HepG2 (cell line): Measurements from ENCODE around the gene FLAD1. TPM values are rescaled to one million over a fixed set of nuclear protein-coding genes. Genes with fewer than 3 reads are reported as not detected.

Experiments
- ATAC-seq: fragments of 200-7000 bp; cut with Tn5 transposase; 3 replicates; pipeline ENCODE4 v1.9.1; 2020; ENCODE audit warnings: mild to moderate bottlenecking, moderate library complexity
- BruUV-seq: library from RNA; stranded (reverse); fragments of 400-500 nt; replicated peaks from 2 replicates; lab custom pipeline; 2021; lab: Mats Ljungman, UMichigan
- CTCF ChIA-PET: fragments of 300-600 bp; formaldehyde crosslinking; extraction: SDS; loops from one replicate; lab custom pipeline; 2021; ENCODE audit warnings: low total read pairs, inconsistent platforms, low intra/inter-chr PET ratio; lab: Yijun Ruan, JAX
- POLR2A ChIA-PET: fragments of 350-600 bp; sonication (Branson Sonifier 250); formaldehyde crosslinking; loops from one replicate; lab custom pipeline; 2020; ENCODE audit warnings: antibody characterized with exemption, inconsistent platforms; lab: Yijun Ruan, JAX
- DNase-seq: peaks from one replicate; pipeline ENCODE4 v3.0.0-alpha.2; 2015; ENCODE audit warnings: low spot score
- FAIRE-seq: peaks from 3 replicates; lab custom pipeline; 2011; peaks lifted over from hg19 to GRCh38; lab: Jason Lieb, UNC
- H2AFZ ChIP-seq: one replicate; pipeline ENCODE4 v1.6.1; 2011; ENCODE audit warnings: low read length, inconsistent platforms
- H3K27ac ChIP-seq: fragments of 300-600 bp; 3 replicates; pipeline ENCODE4 v1.8.0; 2011; ENCODE audit warnings: mixed run types, mild to moderate bottlenecking, mixed read lengths, low read length, inconsistent platforms; ENCODE audit not compliant: insufficient read depth; ENCODE audit errors: extremely low read length
- H3K27me3 ChIP-seq, 2 experiments: fragments of 200-600 bp in 1 of 2; 2 replicates in 1 of 2; 3 replicates in 1 of 2; pipeline versions ENCODE4 v1.6.0 to v1.8.0; 2011; ENCODE audit warnings: low read length in 2 of 2, mild to moderate bottlenecking in 2 of 2, moderate library complexity in 2 of 2, inconsistent platforms in 1 of 2; ENCODE audit not compliant: insufficient read depth in 2 of 2, control insufficient read depth in 1 of 2
- H3K36me3 ChIP-seq, 2 experiments: fragments of 200-600 bp in 1 of 2; replicated peaks in 1 of 2; 2 replicates in 1 of 2; 3 replicates in 1 of 2; pipeline versions ENCODE4 v1.5.1 to v1.8.0; 2011; ENCODE audit warnings: low read length in 2 of 2, inconsistent platforms in 1 of 2; ENCODE audit not compliant: insufficient read depth in 2 of 2, control insufficient read depth in 1 of 2
- H3K4me1 ChIP-seq: 2 replicates; pipeline ENCODE4 v1.5.1; 2012; ENCODE audit warnings: low read length, inconsistent platforms; ENCODE audit not compliant: insufficient read depth
- H3K4me2 ChIP-seq: 2 replicates; pipeline ENCODE4 v1.6.0; 2011; ENCODE audit warnings: low read depth, low read length, inconsistent platforms
- H3K4me3 ChIP-seq, 3 experiments: fragments of 200-600 bp in 1 of 3; sonication (generic), shearing (Covaris generic) in 1 of 3; replicated peaks in 1 of 3; 2 replicates each; pipeline ENCODE4 v1.5.1; 2011 to 2016; ENCODE audit warnings: low read length in 3 of 3, inconsistent platforms in 2 of 3, low read depth in 2 of 3, mild to moderate bottlenecking in 2 of 3, control low read depth in 1 of 3, mixed read lengths in 1 of 3; ENCODE audit not compliant: insufficient read depth in 1 of 3
- H3K79me2 ChIP-seq: one replicate; pipeline ENCODE4 v1.6.1; 2011; ENCODE audit warnings: low read length, inconsistent platforms; ENCODE audit not compliant: insufficient read depth
- H3K9ac ChIP-seq: 2 replicates; pipeline ENCODE4 v1.6.0; 2011; ENCODE audit warnings: mild to moderate bottlenecking, low read depth, low read length, inconsistent platforms; ENCODE audit not compliant: insufficient read depth
- H3K9me3 ChIP-seq: 2 replicates; pipeline ENCODE4 v1.5.1; 2012; ENCODE audit warnings: mild to moderate bottlenecking, low read length
- H4K20me1 ChIP-seq: 2 replicates; pipeline ENCODE4 v1.6.0; 2011; ENCODE audit warnings: inconsistent platforms, mild to moderate bottlenecking, low read length, moderate library complexity; ENCODE audit not compliant: insufficient read depth
- CREM ChIP-seq, 2 experiments: sonication (generic) in 1 of 2; formaldehyde crosslinking in 1 of 2; IDR thresholded peaks; 2 replicates each; pipeline versions ENCODE4 v1.4.0 to v1.6.1; 2016 to 2020; ENCODE audit warnings: antibody characterized with exemption in 1 of 2, mild to moderate bottlenecking in 1 of 2, missing genetic modification reagents in 1 of 2
- HCFC1 ChIP-seq: fragments of 150-350 bp; IDR thresholded peaks from 2 replicates; pipeline ENCODE4 v1.6.1; 2014; ENCODE audit warnings: low read depth, low read length
- HNF4A ChIP-seq: sonication (generic); formaldehyde crosslinking; IDR thresholded peaks from 2 replicates; pipeline ENCODE4 v1.4.0; 2020; ENCODE audit warnings: missing genetic modification reagents
- MXD3 ChIP-seq: IDR thresholded peaks from 2 replicates; pipeline ENCODE4 v1.6.1; 2016; ENCODE audit warnings: mild to moderate bottlenecking, missing biosample characterization, missing genetic modification reagents
- NR2C2 ChIP-seq: sonication (generic); formaldehyde crosslinking; IDR thresholded peaks from 2 replicates; pipeline ENCODE4 v1.4.0; 2020; ENCODE audit warnings: missing genetic modification reagents, mild to moderate bottlenecking, moderate library complexity, borderline replicate concordance
- SUZ12 ChIP-seq: fragments of 150-350 bp; IDR thresholded peaks from 2 replicates; pipeline ENCODE4 v1.6.1; 2014; ENCODE audit warnings: low read depth, low read length
- TBL1XR1 ChIP-seq: fragments of 150-350 bp; IDR thresholded peaks from 2 replicates; pipeline ENCODE4 v1.6.1; 2014; ENCODE audit warnings: borderline replicate concordance, low read length; ENCODE audit not compliant: partially characterized antibody
- THAP11 ChIP-seq: IDR thresholded peaks from 2 replicates; pipeline ENCODE4 v1.6.1; 2016; ENCODE audit warnings: missing biosample characterization, missing genetic modification reagents
- ZNF430 ChIP-seq: sonication (generic); formaldehyde crosslinking; IDR thresholded peaks from 2 replicates; pipeline ENCODE4 v1.9.0; 2021; ENCODE audit warnings: mild to moderate bottlenecking, missing genetic modification reagents
- ZNF569 ChIP-seq: sonication (generic); formaldehyde crosslinking; IDR thresholded peaks from 2 replicates; pipeline ENCODE4 v1.5.0; 2020; ENCODE audit warnings: mild to moderate bottlenecking, missing genetic modification reagents, moderate library complexity, borderline replicate concordance
- ZNF607 ChIP-seq: sonication (generic); formaldehyde crosslinking; IDR thresholded peaks from 2 replicates; pipeline ENCODE4 v1.5.1; 2020; ENCODE audit warnings: missing genetic modification reagents, mild to moderate bottlenecking, borderline replicate concordance
- ZNF749 ChIP-seq: sonication (generic); formaldehyde crosslinking; IDR thresholded peaks from 2 replicates; pipeline ENCODE4 v1.8.0; 2022; ENCODE audit warnings: mild to moderate bottlenecking, missing genetic modification reagents, moderate library complexity, borderline replicate concordance
- ZNF800 ChIP-seq: sonication (generic); formaldehyde crosslinking; IDR thresholded peaks from 2 replicates; pipeline ENCODE4 v1.4.0; 2020; ENCODE audit warnings: missing genetic modification reagents
- WGBS: methylation state at CpG from one replicate; pipeline ENCODE4 v1.1.6; 2017; ENCODE audit warnings: low lambda C conversion rate; 5-methylcytosine and 5-hydroxymethylcytosine counted together
- in situ Hi-C: cut with HindIII; loops from 2 replicates; pipeline ENCODE4 v1.10.0; 2017; ENCODE audit warnings: low pct_unique_long_range_greater_than_20kb; ENCODE audit not compliant: extremely low pct_ligation_motif_present
- intact Hi-C: fragments of 100-400 bp; cut with micrococcal nuclease; formaldehyde crosslinking; loops from one replicate; pipeline ENCODE4 v1.10.0; 2022; ENCODE audit not compliant: unreplicated experiment
- polyA plus RNA-seq, 8 experiments: library from polyadenylated mRNA; depleted of rRNA in 3 of 8; stranded (reverse) in 7 of 8; unstranded in 1 of 8; fragments of >200 nt; fragmentation: Illumina TruSeq in 4 of 8; extraction: Trizol in 4 of 8; gene quantifications; 2 replicates each; pipeline versions ENCODE4 v1.2.1 to v1.2.3, GENCODE V29; 2011 to 2016; ENCODE audit warnings: low read depth in 4 of 8, missing spikeins in 1 of 8, mixed read lengths in 1 of 8; ENCODE audit not compliant: insufficient read depth in 1 of 8
- total RNA-seq, 5 experiments: library from RNA; depleted of rRNA; stranded (reverse); fragments of >200 nt; fragmentation: Illumina TruSeq; extraction: Trizol; gene quantifications; 2 replicates each; pipeline ENCODE4 v1.2.3, GENCODE V29; 2016; ENCODE audit warnings: low read depth in 1 of 5
- TF ChIP-seq, protein P1 (sequence below): sonication (generic); formaldehyde crosslinking; IDR thresholded peaks from 2 replicates; pipeline ENCODE4 v1.9.0; 2022; ENCODE audit warnings: low read depth, missing genetic modification reagents
- TF ChIP-seq, protein P2 (sequence below): sonication (generic); formaldehyde crosslinking; IDR thresholded peaks from 2 replicates; pipeline ENCODE4 v1.4.0; 2020; ENCODE audit warnings: missing genetic modification reagents; ENCODE audit errors: not compliant biosample characterization

Gene FLAD1
- total and polyA plus RNA-seq, 2 of the 13 experiments (the other 11 are each of a cell fraction or from before 2014, with no cell fraction given): 25.9 to 32.8 TPM

DNA sequence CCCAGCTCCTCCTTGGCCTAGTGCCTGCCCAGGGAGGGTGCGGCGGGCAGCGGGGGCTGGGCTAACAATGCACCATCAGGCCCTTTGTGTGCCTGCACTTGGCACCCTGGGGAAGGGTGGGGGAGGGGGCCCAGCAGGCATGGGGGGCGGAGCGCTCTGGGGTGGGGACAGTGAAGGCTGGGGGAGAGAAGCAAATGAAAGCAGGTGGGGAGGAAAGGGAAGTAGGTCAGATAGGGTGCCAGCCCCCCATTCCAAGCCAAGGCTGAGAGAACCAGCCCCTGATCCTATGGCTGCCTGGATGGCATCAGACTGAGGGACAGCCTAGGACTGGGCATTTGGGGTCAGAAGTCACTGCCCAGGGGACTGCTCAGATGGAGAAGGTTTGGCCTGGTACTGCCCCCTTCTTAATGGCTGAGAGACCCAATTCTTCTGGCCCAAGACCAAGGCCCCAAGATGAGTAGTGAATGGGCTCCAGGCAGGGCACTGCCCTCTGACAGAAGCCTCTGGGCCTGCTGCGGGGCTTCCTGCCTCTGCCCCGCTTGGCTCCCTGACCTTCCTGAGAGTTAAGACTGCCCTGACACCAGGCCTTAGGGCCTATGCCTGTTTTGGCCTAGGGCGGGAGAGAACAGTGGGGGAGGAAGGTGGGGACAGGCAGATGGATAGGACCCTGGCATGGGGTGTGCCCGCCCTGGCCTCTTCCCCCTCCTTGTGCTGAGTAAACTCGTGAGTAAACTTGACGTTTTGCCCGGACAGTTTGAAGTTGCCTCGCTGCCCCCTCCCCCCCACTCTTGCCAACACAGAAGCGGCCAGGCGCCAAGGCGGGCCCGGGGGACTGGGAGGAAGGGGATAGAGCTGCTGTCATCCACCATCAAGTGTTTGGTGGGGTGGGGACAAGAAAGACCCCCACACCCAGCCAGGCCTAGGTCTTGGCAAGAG is 22.2 kb downstream of the FLAD1 start (continued):
- TF ChIP-seq, protein P1, sequence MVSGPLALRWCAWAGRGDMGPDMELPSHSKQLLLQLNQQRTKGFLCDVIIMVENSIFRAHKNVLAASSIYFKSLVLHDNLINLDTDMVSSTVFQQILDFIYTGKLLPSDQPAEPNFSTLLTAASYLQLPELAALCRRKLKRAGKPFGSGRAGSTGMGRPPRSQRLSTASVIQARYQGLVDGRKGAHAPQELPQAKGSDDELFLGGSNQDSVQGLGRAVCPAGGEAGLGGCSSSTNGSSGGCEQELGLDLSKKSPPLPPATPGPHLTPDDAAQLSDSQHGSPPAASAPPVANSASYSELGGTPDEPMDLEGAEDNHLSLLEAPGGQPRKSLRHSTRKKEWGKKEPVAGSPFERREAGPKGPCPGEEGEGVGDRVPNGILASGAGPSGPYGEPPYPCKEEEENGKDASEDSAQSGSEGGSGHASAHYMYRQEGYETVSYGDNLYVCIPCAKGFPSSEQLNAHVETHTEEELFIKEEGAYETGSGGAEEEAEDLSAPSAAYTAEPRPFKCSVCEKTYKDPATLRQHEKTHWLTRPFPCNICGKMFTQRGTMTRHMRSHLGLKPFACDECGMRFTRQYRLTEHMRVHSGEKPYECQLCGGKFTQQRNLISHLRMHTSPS (CRISPR knock-in tag): 0 out of 2 replicates have a peak, but pooled peaks have one; percentile 19
- TF ChIP-seq TBL1XR1 (no peak), ZNF607 (CRISPR knock-in tag) (no peak)
- TF ChIP-seq, all 625 proteins: peak for 4

DNA sequence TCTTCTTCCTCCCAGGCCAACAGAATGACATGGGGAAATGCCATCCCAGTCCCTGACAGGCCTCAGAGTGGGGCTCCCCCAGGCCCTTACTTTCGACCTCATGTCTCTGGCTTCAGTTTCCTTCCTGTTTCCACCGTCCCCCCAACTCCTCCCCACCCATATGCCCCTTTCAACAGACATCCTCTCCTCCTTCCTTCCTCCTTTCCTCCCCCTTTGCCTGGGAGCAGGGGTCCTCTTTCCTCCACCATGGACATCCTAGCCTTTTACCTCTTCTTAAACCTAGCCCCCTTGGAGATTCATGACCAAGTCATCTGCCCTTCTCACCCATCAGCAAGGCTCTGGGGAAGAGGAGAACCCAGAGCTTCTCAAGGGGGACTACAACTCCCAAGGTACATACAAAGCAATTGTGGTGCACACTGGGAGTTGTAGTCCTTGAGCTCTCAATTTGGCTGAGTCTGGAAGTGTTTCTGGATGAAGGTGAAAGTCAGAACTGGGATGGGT is 23.5 kb downstream of the FLAD1 start:
- POLR2A ChIA-PET: interaction anchor here (1.0 to 1.6 kb wide), 4 partner anchors 11 to 50 kb away, joined by 3 to 10 read pairs (median 6); partner anchors contain the start of gene PBXIP1
- BruUV-seq: no TSS peak
- H3K9me3 ChIP-seq: no peaks in the 10 kb centered on the region
- no peak overlapping the region for H3K9ac ChIP-seq
- 83% methylated on average over 2 of the region's 2 CpGs for WGBS
- peak overlapping the region; percentile 36; the same call in 1 of the 2 replicates for H3K4me2 ChIP-seq
- peaks cover 5% of the 10 kb centered on the region; the same call in 1 of the 2 replicates for H4K20me1 ChIP-seq
- no peaks in the 10 kb centered on the region; a peak in 1 of 5 replicates for H3K27me3 ChIP-seq
- H3K36me3 ChIP-seq: peaks cover 1 to 6% of the 10 kb centered on the region in 2 experiments; a peak in 3 of 5 replicates
- DNase-seq: no peak
- no peak for FAIRE-seq
- intact Hi-C loops: no loop called here
- H3K79me2 ChIP-seq: peaks cover 46% of the 10 kb centered on the region
- CTCF ChIA-PET: no interaction called here
- in situ Hi-C loops: no loop called here
- no peak for ATAC-seq
- H2AFZ ChIP-seq: no peak overlapping the region
- peak overlapping the region; percentile 8 for H3K27ac ChIP-seq
- peaks cover 77% of the 10 kb centered on the region for H3K4me1 ChIP-seq
- no peak overlapping the region for H3K4me3 ChIP-seq
- TF ChIP-seq, protein P2, sequence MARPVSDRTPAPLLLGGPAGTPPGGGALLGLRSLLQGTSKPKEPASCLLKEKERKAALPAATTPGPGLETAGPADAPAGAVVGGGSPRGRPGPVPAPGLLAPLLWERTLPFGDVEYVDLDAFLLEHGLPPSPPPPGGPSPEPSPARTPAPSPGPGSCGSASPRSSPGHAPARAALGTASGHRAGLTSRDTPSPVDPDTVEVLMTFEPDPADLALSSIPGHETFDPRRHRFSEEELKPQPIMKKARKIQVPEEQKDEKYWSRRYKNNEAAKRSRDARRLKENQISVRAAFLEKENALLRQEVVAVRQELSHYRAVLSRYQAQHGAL (CRISPR knock-in tag): no peak
- TF ChIP-seq THAP11 (CRISPR knock-in tag): peak; percentile 96
- TF ChIP-seq CREM (IDR thresholded peaks at IDR 0.05): peak; percentile 72; the same call in 1 of the 2 replicates
- TF ChIP-seq CREM (CRISPR knock-in tag; IDR thresholded peaks at IDR 0.05): no peak
- TF ChIP-seq HCFC1: peak; percentile 72
- no peak for TF ChIP-seq HNF4A
- TF ChIP-seq NR2C2 (CRISPR knock-in tag): peak; percentile 23; the same call in 1 of the 2 replicates
- peak; percentile 33; the same call in 1 of the 2 replicates for TF ChIP-seq SUZ12
- TF ChIP-seq ZNF569 (CRISPR knock-in tag): no peak
- TF ChIP-seq ZNF749 (CRISPR knock-in tag): no peak
- no peak for TF ChIP-seq MXD3 (CRISPR knock-in tag)
- TF ChIP-seq ZNF430 (CRISPR knock-in tag): no peak
- no peak for TF ChIP-seq ZNF800
